Parathyroid adenoma (tissue), 2 donors: ENCODE data around the gene LAMB1.

Experiments
- H2AFZ ChIP-seq: fragments of 300-600 bp; sonication (generic); one replicate; pipeline ENCODE4 v1.7.0; 2017; ENCODE audit warnings: antibody characterized with exemption, mild to moderate bottlenecking
- H3K27ac ChIP-seq: fragments of 300-600 bp; sonication (generic); one replicate; pipeline ENCODE4 v1.7.0; 2017
- H3K27me3 ChIP-seq: fragments of 300-600 bp; sonication (generic); one replicate; pipeline ENCODE4 v1.7.0; 2017; ENCODE audit warnings: low read length; ENCODE audit not compliant: control insufficient read depth, insufficient read depth
- H3K36me3 ChIP-seq: fragments of 300-600 bp; sonication (generic); one replicate; pipeline ENCODE4 v1.7.0; 2017; ENCODE audit warnings: low read length; ENCODE audit not compliant: control insufficient read depth, insufficient read depth
- H3K4me1 ChIP-seq: fragments of 300-600 bp; sonication (generic); one replicate; pipeline ENCODE4 v1.7.0; 2017; ENCODE audit warnings: control low read depth
- H3K4me2 ChIP-seq: fragments of 300-600 bp; sonication (generic); one replicate; pipeline ENCODE4 v1.7.0; 2017; ENCODE audit warnings: low read length
- H3K4me3 ChIP-seq: fragments of 300-600 bp; sonication (generic); one replicate; pipeline ENCODE4 v1.7.0; 2017; ENCODE audit warnings: low read depth, low read length
- H3K79me2 ChIP-seq: fragments of 300-600 bp; sonication (generic); one replicate; pipeline ENCODE4 v1.7.0; 2017; ENCODE audit warnings: control low read depth
- H3K9ac ChIP-seq: fragments of 300-600 bp; sonication (generic); one replicate; pipeline ENCODE4 v1.7.0; 2017; ENCODE audit warnings: mild to moderate bottlenecking
- H3K9me3 ChIP-seq: fragments of 300-600 bp; sonication (generic); one replicate; pipeline ENCODE4 v1.7.0; 2017; ENCODE audit warnings: low read length; ENCODE audit not compliant: control insufficient read depth
- TF ChIP-seq, protein P1 (sequence below): fragments of 300-600 bp; sonication (generic); IDR thresholded peaks from one replicate; pipeline ENCODE4 v1.7.0; 2017; ENCODE audit warnings: antibody characterized with exemption, mild to moderate bottlenecking
- donor health status: primary hyperparathyroidism.

The LAMB1 gene

DNA sequence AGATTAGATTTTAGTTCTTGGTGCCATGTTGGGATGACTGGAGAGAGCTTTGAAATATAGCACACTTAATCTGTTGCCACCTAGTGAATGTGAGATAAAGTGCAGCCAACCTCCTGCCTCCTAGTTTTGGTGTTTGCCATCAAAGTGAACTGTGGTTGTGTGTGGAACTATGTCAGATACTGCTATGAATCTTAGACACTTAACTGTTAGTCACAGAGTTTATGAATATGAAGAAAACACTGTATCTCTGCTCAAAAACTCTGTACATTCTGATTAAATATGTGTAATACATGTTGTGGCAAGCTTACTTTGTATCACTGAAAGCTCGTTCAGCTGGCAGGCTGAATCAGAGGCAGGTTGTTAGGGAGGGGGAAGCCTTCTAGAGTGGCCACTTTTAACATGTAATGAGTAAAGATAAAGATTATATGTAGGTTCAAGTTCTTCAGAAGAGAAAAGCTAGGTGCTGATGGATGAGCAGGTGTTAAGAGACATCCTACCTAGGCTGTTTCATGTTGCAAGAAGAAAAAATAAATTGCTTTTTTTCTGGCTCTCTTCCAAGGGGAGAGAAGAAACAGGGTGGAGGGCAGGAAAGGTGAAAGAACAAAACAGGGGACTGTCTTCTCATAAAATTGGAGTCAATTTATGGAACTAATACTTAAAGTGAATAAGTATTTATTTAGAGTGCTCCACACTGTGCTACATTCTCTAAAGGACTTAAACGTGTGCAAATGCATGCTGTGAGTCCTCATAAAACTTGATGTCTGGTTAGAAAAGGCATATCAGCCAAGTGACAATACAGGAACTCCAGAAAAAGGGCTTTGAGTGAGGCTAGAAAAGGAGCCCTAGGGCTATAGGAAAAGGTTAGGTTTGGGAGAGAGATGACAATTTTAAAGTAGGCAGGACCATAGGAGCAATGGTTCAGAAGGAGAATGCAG is 14.1 kb upstream of the LAMB1 start:
- H3K36me3 ChIP-seq = no peaks in the 10 kb centered on the region

GRCh38 chr7:108015740-108016139 is 12.8 kb upstream of the LAMB1 start:
- H3K4me1 ChIP-seq = no peaks in the 10 kb centered on the region
- TF ChIP-seq, protein P1, sequence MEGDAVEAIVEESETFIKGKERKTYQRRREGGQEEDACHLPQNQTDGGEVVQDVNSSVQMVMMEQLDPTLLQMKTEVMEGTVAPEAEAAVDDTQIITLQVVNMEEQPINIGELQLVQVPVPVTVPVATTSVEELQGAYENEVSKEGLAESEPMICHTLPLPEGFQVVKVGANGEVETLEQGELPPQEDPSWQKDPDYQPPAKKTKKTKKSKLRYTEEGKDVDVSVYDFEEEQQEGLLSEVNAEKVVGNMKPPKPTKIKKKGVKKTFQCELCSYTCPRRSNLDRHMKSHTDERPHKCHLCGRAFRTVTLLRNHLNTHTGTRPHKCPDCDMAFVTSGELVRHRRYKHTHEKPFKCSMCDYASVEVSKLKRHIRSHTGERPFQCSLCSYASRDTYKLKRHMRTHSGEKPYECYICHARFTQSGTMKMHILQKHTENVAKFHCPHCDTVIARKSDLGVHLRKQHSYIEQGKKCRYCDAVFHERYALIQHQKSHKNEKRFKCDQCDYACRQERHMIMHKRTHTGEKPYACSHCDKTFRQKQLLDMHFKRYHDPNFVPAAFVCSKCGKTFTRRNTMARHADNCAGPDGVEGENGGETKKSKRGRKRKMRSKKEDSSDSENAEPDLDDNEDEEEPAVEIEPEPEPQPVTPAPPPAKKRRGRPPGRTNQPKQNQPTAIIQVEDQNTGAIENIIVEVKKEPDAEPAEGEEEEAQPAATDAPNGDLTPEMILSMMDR = no peak
- no peak overlapping the region for H3K27ac ChIP-seq
- no peak overlapping the region for H3K4me3 ChIP-seq
- no peaks in the 10 kb centered on the region for H3K9me3 ChIP-seq
- no peaks in the 10 kb centered on the region for H3K27me3 ChIP-seq
- H3K79me2 ChIP-seq = no peaks in the 10 kb centered on the region
- no peak overlapping the region for H3K4me2 ChIP-seq
- no peaks in the 10 kb centered on the region for H3K36me3 ChIP-seq
- no peak overlapping the region for H2AFZ ChIP-seq
- no peak overlapping the region for H3K9ac ChIP-seq

More for the DNA sequence above, 14.1 kb upstream of the LAMB1 start:
- Histone ChIP-seq H3K4me1 (no peaks in the 10 kb centered on the region), H3K9me3 (no peaks in the 10 kb centered on the region), H3K79me2 (no peaks in the 10 kb centered on the region), H3K9ac (no peak overlapping the region), H3K4me2 (no peak overlapping the region), H2AFZ (peak overlapping the region; percentile 31), H3K27me3 (no peaks in the 10 kb centered on the region), H3K27ac (no peak overlapping the region), H3K4me3 (no peak overlapping the region)
- TF ChIP-seq, protein P1 = peak; percentile 65

- Histone ChIP-seq H3K27me3 (no peaks in the 10 kb centered on the region), H3K4me3 (no peak overlapping the region), H2AFZ (no peak overlapping the region), H3K27ac (no peak overlapping the region), H3K79me2 (no peaks in the 10 kb centered on the region), H3K4me2 (no peak overlapping the region), H3K9ac (no peak overlapping the region), H3K9me3 (no peaks in the 10 kb centered on the region), H3K4me1 (peaks cover 4% of the 10 kb centered on the region), H3K36me3 (no peaks in the 10 kb centered on the region)
- TF ChIP-seq, protein P1 = no peak
Observed at GRCh38 chr7:108014747-108015682, 12.1 kb upstream of the LAMB1 start.

GRCh38 chr7:108014215-108014614 is 11.3 kb upstream of the LAMB1 start:
- peaks cover 4% of the 10 kb centered on the region for H3K4me1 ChIP-seq
- H3K79me2 ChIP-seq = no peaks in the 10 kb centered on the region
- no peak overlapping the region for H3K4me3 ChIP-seq
- H3K27ac ChIP-seq = no peak overlapping the region
- TF ChIP-seq, protein P1 = no peak
- H3K9ac ChIP-seq = no peak overlapping the region
- no peak overlapping the region for H2AFZ ChIP-seq
- no peaks in the 10 kb centered on the region for H3K36me3 ChIP-seq
- no peaks in the 10 kb centered on the region for H3K9me3 ChIP-seq
- no peaks in the 10 kb centered on the region for H3K27me3 ChIP-seq
- no peak overlapping the region for H3K4me2 ChIP-seq
